Measurements from ENCODE around the gene RAMP1.

RAMP1 gene

DNA sequence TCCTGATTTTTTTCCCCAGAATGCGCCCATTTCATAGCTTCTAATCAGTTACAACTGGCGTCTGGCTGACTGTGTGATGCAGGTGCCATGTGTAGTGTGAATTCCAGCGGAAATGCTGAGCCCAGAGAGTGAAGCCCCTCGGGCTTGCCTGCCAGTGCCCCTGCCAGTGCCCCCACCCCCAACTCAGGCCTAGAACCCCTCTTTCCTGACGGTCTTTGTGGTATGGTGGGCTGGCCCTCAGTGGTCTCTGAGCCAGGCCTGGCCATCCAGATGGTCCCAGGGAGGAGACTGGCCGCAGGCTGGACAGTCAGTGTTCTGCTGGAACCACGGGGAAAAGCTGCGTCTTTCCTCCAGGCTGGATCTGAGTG, 3.1 kb downstream of the RAMP1 start:
- TF ChIP-seq, protein P1, sequence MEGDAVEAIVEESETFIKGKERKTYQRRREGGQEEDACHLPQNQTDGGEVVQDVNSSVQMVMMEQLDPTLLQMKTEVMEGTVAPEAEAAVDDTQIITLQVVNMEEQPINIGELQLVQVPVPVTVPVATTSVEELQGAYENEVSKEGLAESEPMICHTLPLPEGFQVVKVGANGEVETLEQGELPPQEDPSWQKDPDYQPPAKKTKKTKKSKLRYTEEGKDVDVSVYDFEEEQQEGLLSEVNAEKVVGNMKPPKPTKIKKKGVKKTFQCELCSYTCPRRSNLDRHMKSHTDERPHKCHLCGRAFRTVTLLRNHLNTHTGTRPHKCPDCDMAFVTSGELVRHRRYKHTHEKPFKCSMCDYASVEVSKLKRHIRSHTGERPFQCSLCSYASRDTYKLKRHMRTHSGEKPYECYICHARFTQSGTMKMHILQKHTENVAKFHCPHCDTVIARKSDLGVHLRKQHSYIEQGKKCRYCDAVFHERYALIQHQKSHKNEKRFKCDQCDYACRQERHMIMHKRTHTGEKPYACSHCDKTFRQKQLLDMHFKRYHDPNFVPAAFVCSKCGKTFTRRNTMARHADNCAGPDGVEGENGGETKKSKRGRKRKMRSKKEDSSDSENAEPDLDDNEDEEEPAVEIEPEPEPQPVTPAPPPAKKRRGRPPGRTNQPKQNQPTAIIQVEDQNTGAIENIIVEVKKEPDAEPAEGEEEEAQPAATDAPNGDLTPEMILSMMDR (IDR thresholded peaks at IDR 0.05; ENCODE audit: insufficient read depth, low read depth, low read length, missing control alignments): no peak
- H3K4me3 ChIP-seq (ENCODE audit: low read length): no peak overlapping the region
- DNase-seq (ENCODE audit: low read depth): no peak

DNA sequence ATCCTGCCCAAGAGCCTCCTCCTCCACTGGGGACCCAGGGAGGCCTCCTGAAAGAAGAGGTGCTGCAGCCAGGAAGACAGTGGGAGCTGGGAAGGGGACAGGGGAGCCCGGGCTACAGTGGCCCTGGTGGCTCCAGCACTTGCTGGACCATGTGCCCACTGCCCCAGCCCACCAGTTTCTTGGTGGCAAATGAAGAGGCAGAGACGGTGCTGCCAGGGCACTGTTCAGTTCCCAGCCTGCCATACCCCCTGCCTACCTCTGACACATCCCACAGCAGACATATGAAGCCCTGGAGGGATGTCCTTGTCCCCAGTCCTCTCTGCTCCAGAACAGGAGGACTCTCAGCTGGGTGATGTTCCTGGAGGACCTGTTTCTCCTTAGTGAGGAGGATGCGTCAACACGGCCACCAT, 3.7 kb downstream of the RAMP1 start:
- DNase-seq (ENCODE audit: low read depth): no peak
- TF ChIP-seq, protein P1 (IDR thresholded peaks at IDR 0.05; ENCODE audit: insufficient read depth, low read depth, low read length, missing control alignments): no peak
- no peak overlapping the region for H3K4me3 ChIP-seq (ENCODE audit: low read length)

DNA sequence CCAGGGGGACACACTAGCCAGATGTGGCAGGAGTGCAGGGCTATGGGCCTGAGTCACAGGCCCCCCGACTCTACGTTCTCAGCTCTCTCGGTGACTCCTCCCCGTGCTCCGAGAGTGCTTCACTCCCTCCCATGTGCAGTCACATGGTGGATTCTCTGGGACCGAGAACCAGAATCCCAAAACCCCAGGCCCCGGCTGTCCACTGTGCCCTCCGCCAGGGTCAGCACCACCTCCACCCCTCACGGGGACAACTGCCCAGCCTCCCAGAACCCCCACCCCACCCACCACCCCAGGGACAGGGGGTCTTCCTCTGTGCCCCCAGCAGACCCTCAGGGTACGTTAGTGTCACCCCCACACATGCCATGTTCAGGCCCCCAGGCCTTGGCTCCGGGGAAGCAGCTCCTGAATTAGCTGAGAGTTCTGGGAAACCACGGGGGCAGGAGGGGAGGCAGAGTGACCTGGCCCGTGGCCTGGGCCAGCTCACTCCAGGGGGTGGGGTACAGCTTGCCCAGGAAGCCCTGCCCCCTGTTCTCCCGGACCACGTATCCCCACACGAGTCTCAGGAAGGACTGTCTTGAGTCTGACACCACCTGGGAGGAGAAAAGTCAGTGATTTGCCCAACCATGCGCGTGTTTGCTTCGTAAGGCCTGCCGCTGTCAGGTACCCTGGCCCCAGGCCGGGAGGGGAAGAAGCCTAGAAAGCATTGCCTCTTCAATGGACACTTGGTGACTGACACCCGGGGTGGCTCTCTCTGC, 4.4 kb downstream of the RAMP1 start:
- DNase-seq (ENCODE audit: low read depth): no peak
- TF ChIP-seq, protein P1 (IDR thresholded peaks at IDR 0.05; ENCODE audit: insufficient read depth, low read depth, low read length, missing control alignments): no peak
- no peak overlapping the region for H3K4me3 ChIP-seq (ENCODE audit: low read length)

DNA sequence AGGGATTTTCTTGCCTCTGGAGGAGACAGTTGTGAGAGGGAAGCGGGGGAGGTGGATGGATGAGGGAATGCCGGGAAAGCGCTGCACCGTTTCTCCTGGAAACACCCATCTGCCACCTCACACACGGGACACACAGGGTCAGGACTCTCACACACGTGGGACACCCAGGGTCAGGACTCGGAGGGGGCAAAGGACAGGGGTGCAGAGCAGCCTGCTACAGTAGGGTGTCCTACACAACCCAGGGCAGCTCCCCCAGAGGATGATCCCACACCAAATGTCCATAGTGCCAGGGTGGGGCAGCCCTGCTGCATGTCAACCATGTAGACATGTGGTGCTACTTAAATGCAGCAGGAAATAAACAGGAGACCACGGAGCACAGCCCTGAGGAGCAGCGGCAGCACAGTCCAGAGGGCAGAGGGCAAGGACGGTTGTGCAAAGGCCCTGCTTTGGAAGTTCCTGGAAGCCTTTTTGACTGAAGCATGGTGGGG, 5.1 kb downstream of the RAMP1 start:
- no peak overlapping the region for H3K4me3 ChIP-seq (ENCODE audit: low read length)
- DNase-seq (ENCODE audit: low read depth): no peak
- TF ChIP-seq, protein P1 (IDR thresholded peaks at IDR 0.05; ENCODE audit: insufficient read depth, low read depth, low read length, missing control alignments): no peak

DNA sequence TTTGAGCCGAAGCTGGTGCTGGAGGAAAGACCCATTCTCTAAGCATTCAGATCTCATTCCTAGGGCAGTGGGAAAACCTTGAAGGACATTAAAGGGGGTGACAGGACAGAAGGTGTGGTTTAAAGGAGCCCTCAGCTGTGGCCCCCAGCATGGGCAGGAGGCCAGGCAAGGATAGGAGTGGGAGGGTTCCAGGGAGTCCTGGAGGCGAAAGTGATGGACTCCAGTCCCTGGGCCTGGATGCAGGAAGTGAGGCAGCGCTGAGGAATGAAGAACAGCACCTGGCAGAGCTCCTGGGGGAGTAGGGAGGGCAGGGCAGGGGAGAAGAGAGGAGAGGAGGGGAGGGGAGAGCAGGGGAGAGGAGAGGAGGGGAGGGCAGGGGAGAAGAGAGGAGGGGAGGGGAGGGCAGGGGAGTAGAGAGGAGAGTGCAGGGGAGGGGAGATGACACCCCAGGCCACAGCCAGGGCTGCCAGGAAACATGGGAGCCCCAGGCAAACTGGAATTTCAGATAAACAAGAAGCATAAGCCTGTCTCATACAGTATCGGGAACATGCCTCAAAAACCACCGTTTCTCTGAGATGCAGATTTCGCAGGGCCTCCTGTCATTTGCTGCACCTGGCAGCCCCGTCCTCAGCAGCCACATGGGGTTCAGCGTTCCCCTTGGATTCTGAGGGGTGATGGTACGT, 5.7 kb downstream of the RAMP1 start:
- peak; percentile 77 for DNase-seq (ENCODE audit: low read depth)
- TF ChIP-seq, protein P1 (IDR thresholded peaks at IDR 0.05; ENCODE audit: insufficient read depth, low read depth, low read length, missing control alignments): peak; percentile 3
- no peak overlapping the region for H3K4me3 ChIP-seq (ENCODE audit: low read length)

DNA sequence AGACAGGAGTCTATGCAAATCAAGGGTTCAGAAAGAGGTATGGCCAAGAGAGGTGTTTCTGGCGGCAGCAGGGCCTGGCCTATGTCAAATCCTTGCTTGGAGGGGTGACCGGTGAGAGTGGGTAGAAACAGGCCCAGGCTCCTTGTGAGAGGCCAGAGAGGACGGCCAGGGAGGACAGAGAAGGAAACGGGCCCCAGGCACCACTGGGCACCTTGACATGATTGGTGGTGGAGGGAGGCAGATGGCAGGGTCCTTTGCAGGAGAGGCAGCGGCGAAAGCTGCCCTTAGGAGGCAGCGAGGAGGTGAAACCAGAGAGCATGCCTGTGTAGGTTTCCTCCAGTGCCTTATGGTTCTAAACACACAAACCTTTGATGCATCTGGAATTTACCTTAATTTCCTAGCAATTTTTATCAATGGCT, 6.2 kb downstream of the RAMP1 start:
- TF ChIP-seq, protein P1 (IDR thresholded peaks at IDR 0.05; ENCODE audit: insufficient read depth, low read depth, low read length, missing control alignments): no peak
- no peak overlapping the region for H3K4me3 ChIP-seq (ENCODE audit: low read length)
- DNase-seq (ENCODE audit: low read depth): no peak

All from epithelial cell of esophagus (primary cell).